HEK293 (cell line): ENCODE measurements around the gene ZCWPW1.

Experiments used
- CTCF ChIA-PET: fragments of 350-600 bp; formaldehyde crosslinking; extraction: SDS; loops from one replicate; lab custom pipeline; 2021; ENCODE audit warnings: antibody characterized with exemption; lab: Yijun Ruan, JAX
- POLR2A ChIA-PET: fragments of 300-600 bp; formaldehyde crosslinking; extraction: SDS; loops from one replicate; lab custom pipeline; 2020; ENCODE audit warnings: antibody characterized with exemption, inconsistent platforms; lab: Yijun Ruan, JAX
- H3K27ac ChIP-seq: fragments of 200-500 bp; sonication (Bioruptor generic); 2 replicates; pipeline ENCODE4 v1.5.1; 2014; ENCODE audit warnings: low read depth, low read length, control low read depth, inconsistent platforms; ENCODE audit errors: extremely low read depth
- H3K36me3 ChIP-seq, 2 experiments: fragments of 200-500 bp in 1 of 2; sonication (Bioruptor generic) in 1 of 2; 1 replicate in 1 of 2; 2 replicates in 1 of 2; pipeline ENCODE4 v1.5.1; 2014 to 2017; ENCODE audit warnings: inconsistent platforms in 2 of 2, low read length in 2 of 2; ENCODE audit not compliant: control insufficient read depth in 2 of 2, insufficient read depth in 1 of 2
- H3K4me1 ChIP-seq: fragments of 200-500 bp; sonication (Bioruptor generic); 2 replicates; pipeline ENCODE4 v1.5.1; 2014; ENCODE audit warnings: mild to moderate bottlenecking, low read length, inconsistent platforms; ENCODE audit not compliant: control insufficient read depth, insufficient read depth
- H3K4me3 ChIP-seq: 2 replicates; pipeline ENCODE4 v1.5.1; 2011; ENCODE audit warnings: low read depth, mild to moderate bottlenecking, control low read depth, low read length, moderate library complexity
- H3K9me3 ChIP-seq: fragments of 200-500 bp; sonication (Bioruptor generic); 2 replicates; pipeline ENCODE4 v1.5.1; 2014; ENCODE audit warnings: low read depth, low read length, inconsistent platforms; ENCODE audit not compliant: control insufficient read depth, insufficient read depth
- ELK4 ChIP-seq: IDR thresholded peaks from 2 replicates; pipeline ENCODE4 v1.6.1; 2011; ENCODE audit warnings: mild to moderate bottlenecking, low read depth, low read length, borderline replicate concordance
- MZF1 ChIP-seq: fragments of 450-650 bp; formaldehyde crosslinking; IDR thresholded peaks from 2 replicates; pipeline ENCODE4 v1.5.1; 2017; ENCODE audit warnings: missing biosample characterization, missing genetic modification characterization, borderline replicate concordance
- OVOL3 ChIP-seq: fragments of 450-650 bp; formaldehyde crosslinking; IDR thresholded peaks from 2 replicates; pipeline ENCODE4 v1.5.1; 2016; ENCODE audit warnings: missing biosample characterization, missing genetic modification characterization
- TSHZ1 ChIP-seq: fragments of 450-650 bp; formaldehyde crosslinking; IDR thresholded peaks from 2 replicates; pipeline ENCODE4 v1.5.1; 2016; ENCODE audit warnings: missing biosample characterization, missing genetic modification characterization, borderline replicate concordance
- WT1 ChIP-seq: fragments of 450-650 bp; formaldehyde crosslinking; IDR thresholded peaks from 2 replicates; pipeline ENCODE4 v1.5.1; 2016; ENCODE audit warnings: missing biosample characterization, missing genetic modification characterization
- ZFP37 ChIP-seq: fragments of 450-650 bp; formaldehyde crosslinking; IDR thresholded peaks from 2 replicates; pipeline ENCODE4 v1.5.1; 2016; ENCODE audit warnings: missing biosample characterization, missing genetic modification characterization
- ZNF114 ChIP-seq: fragments of 450-650 bp; formaldehyde crosslinking; IDR thresholded peaks from 2 replicates; pipeline ENCODE4 v1.5.0; 2017; ENCODE audit warnings: missing biosample characterization, missing genetic modification characterization
- ZNF18 ChIP-seq: fragments of 450-650 bp; formaldehyde crosslinking; IDR thresholded peaks from 2 replicates; pipeline ENCODE4 v1.5.1; 2016; ENCODE audit warnings: missing biosample characterization, missing genetic modification characterization
- ZNF2 ChIP-seq: fragments of 450-650 bp; formaldehyde crosslinking; IDR thresholded peaks from 2 replicates; pipeline ENCODE4 v1.5.1; 2016; ENCODE audit warnings: missing biosample characterization, missing genetic modification characterization
- ZNF211 ChIP-seq: fragments of 450-650 bp; formaldehyde crosslinking; IDR thresholded peaks from 2 replicates; pipeline ENCODE4 v1.5.1; 2016; ENCODE audit warnings: low read depth, missing biosample characterization, missing genetic modification characterization
- ZNF350 ChIP-seq: fragments of 450-650 bp; formaldehyde crosslinking; IDR thresholded peaks from 2 replicates; pipeline ENCODE4 v1.5.0; 2017; ENCODE audit warnings: missing biosample characterization, mild to moderate bottlenecking, missing genetic modification characterization
- ZNF426 ChIP-seq: fragments of 450-650 bp; formaldehyde crosslinking; IDR thresholded peaks from 2 replicates; pipeline ENCODE4 v1.5.1; 2017; ENCODE audit warnings: missing biosample characterization, missing genetic modification characterization, mild to moderate bottlenecking, inconsistent platforms, moderate library complexity
- ZNF510 ChIP-seq: fragments of 450-650 bp; formaldehyde crosslinking; IDR thresholded peaks from 2 replicates; pipeline ENCODE4 v1.5.1; 2018; ENCODE audit warnings: mild to moderate bottlenecking, missing genetic modification characterization, missing biosample characterization; ENCODE audit not compliant: insufficient replicate concordance
- ZNF518A ChIP-seq: fragments of 450-650 bp; formaldehyde crosslinking; conservative IDR thresholded peaks from 2 replicates; pipeline ENCODE4 v1.5.1; 2016; ENCODE audit warnings: low read depth, missing biosample characterization, missing genetic modification characterization
- ZNF521 ChIP-seq: fragments of 450-650 bp; formaldehyde crosslinking; IDR thresholded peaks from 2 replicates; pipeline ENCODE4 v1.5.1; 2017; ENCODE audit warnings: missing biosample characterization, mild to moderate bottlenecking, missing genetic modification characterization
- ZNF660 ChIP-seq: fragments of 450-650 bp; IDR thresholded peaks from 2 replicates; pipeline ENCODE4 v1.5.1; 2018; ENCODE audit warnings: missing biosample characterization, mild to moderate bottlenecking, missing genetic modification characterization
- ZNF677 ChIP-seq: fragments of 450-650 bp; IDR thresholded peaks from 2 replicates; pipeline ENCODE4 v1.5.0; 2018; ENCODE audit warnings: missing biosample characterization, mild to moderate bottlenecking, missing genetic modification characterization, moderate library complexity
- ZNF768 ChIP-seq: fragments of 450-650 bp; formaldehyde crosslinking; IDR thresholded peaks from 2 replicates; pipeline ENCODE4 v1.5.1; 2018; ENCODE audit warnings: missing biosample characterization, mild to moderate bottlenecking, missing genetic modification characterization
- ZNF792 ChIP-seq: fragments of 450-650 bp; formaldehyde crosslinking; IDR thresholded peaks from 2 replicates; pipeline ENCODE4 v1.5.1; 2016; ENCODE audit warnings: missing biosample characterization, missing genetic modification characterization
- ZNF837 ChIP-seq: fragments of 450-650 bp; formaldehyde crosslinking; IDR thresholded peaks from 2 replicates; pipeline ENCODE4 v1.5.1; 2016; ENCODE audit warnings: missing biosample characterization, missing genetic modification characterization
- ZSCAN30 ChIP-seq: fragments of 450-650 bp; IDR thresholded peaks from 2 replicates; pipeline ENCODE4 v1.5.1; 2018; ENCODE audit warnings: missing biosample characterization, mild to moderate bottlenecking, missing genetic modification characterization, moderate library complexity

ZCWPW1 gene

GRCh38 chr7:100370746-100371145 lies 57.8 kb downstream of the ZCWPW1 start (continued):
- TF ChIP-seq ZNF792, result no peak
- TF ChIP-seq ZFP37 (tag by site-specific recombination), result no peak
- no peak for TF ChIP-seq ZNF677
- no peak for TF ChIP-seq ZNF211 (tag by site-specific recombination)
- TF ChIP-seq ELK4, result no peak
- no peak for TF ChIP-seq ZNF521 (tag by site-specific recombination)
- no peak for TF ChIP-seq ZNF510 (tag by site-specific recombination)
- no peak for TF ChIP-seq ZNF768 (tag by site-specific recombination)

GRCh38 chr7:100370303-100370702 lies 58.2 kb downstream of the ZCWPW1 start:
- Histone ChIP-seq H3K4me3 (no peak overlapping the region), H3K27ac (no peak overlapping the region), H3K36me3 (peaks cover 0 to 11% of the 10 kb centered on the region in 2 experiments; a peak in 2 of 3 replicates), H3K4me1 (no peaks in the 10 kb centered on the region), H3K9me3 (no peaks in the 10 kb centered on the region)
- CTCF ChIA-PET, result no interaction called here
- POLR2A ChIA-PET, result no interaction called here
- TF ChIP-seq ZNF837 (tag by site-specific recombination), result no peak
- no peak for TF ChIP-seq ZNF660
- no peak for TF ChIP-seq MZF1 (tag by site-specific recombination)
- no peak for TF ChIP-seq ZSCAN30 (tag by site-specific recombination)
- no peak for TF ChIP-seq ZNF518A (tag by site-specific recombination)
- no peak for TF ChIP-seq TSHZ1
- TF ChIP-seq, all 188 proteins: peak for 0

GRCh38 chr7:100369105-100369504 lies 59.4 kb downstream of the ZCWPW1 start:
- no peaks in the 10 kb centered on the region for H3K4me1 ChIP-seq
- H3K9me3 ChIP-seq, result no peaks in the 10 kb centered on the region
- no peak for TF ChIP-seq ZNF426
- TF ChIP-seq ZNF114 (tag by site-specific recombination), result no peak
- TF ChIP-seq WT1 (tag by site-specific recombination), result no peak
- no peak for TF ChIP-seq OVOL3 (tag by site-specific recombination)
- TF ChIP-seq ZNF2 (tag by site-specific recombination), result 0 out of 2 replicates have a peak, but pooled peaks have one; percentile 13
- TF ChIP-seq ZSCAN30 (tag by site-specific recombination), result no peak
- TF ChIP-seq ZNF350 (tag by site-specific recombination), result no peak
- no peak for TF ChIP-seq ZNF18 (tag by site-specific recombination)
- H3K27ac ChIP-seq, result no peak overlapping the region
- CTCF ChIA-PET, result interaction anchor here (0.7 kb wide), 1 partner anchor 20 kb away, joined by 4 read pairs; no protein-coding TSS in a partner anchor
- H3K36me3 ChIP-seq, result peaks cover 0 to 19% of the 10 kb centered on the region in 2 experiments; a peak in 2 of 3 replicates
- H3K4me3 ChIP-seq, result no peak overlapping the region
- POLR2A ChIA-PET, result interaction anchor here (0.6 kb wide), 1 partner anchor 897 kb away, joined by 4 read pairs; no protein-coding TSS in a partner anchor
